HL-60/S4 treated with phorbol 12-myristate 13-acetate at 8.2 ng/mL for 4 days and 3 days (cell line): ENCODE data around the gene PTPRH.

Experiments
- in situ Hi-C: fragments of 300-500 bp; cut with MboI; formaldehyde crosslinking; loops from 2 replicates; pipeline ENCODE4 v1.15.0; 2022; ENCODE audit warnings: low sequenced_read_pairs

PTPRH gene

GRCh38 chr19:55208880-55209692 lies at the start of gene PTPRH:
Gene PTPRH (minus strand): TSS chr19:55209501. CDS start chr19:55209433, 68 bp downstream.
- in situ Hi-C loops: no loop called here

- in situ Hi-C loops: no loop called here
Measured at GRCh38 chr19:55258476-55258827, 49.2 kb upstream of the PTPRH start.

DNA sequence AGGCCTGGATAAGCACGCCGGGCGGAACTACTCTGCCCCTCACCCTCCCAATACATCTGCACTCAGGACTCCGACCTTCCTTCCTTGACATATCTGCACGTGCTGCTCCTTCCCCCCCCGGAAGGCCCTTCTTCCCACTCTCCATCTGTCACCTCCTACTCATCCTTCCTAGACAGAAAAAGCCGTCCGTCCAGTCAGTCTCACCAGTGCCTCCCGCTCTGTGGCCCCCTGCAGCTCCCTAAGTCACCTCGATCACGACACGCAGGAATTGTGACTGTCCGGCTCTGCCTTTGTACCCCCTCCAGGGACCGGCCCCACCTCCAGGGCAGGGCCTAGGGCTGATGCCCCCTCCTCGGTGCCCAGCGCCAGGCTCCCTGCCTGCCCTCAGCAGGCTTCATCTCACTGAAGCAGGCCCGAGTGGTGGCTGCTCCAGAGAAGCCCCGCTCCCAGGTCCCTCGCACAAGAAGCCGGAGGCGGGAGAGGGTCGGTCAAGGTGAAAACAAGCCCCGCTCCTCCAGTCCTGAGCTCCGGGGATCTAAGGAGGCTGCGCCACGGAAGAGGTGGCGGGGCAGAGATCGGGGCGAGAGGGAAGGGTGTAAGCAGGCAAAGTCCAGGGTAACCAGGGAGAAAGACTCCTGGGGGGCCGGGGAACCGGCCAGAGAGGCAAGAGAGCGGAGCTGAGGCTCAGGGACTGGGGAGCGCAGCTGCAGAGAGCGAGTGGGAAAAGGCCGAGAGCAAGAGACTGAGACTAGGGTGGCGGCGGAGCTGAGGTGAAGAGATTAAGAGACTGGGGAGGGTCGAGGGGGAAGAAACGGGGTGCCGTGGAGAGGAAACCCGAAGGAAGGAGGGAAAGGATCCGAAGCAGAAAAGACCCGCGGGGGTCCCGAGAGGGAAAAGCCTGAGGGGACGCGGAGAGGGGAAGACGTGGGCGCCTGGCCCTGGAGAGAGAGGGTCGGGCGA lies 48.4 kb upstream of the PTPRH start:
- in situ Hi-C loops: no loop called here

DNA sequence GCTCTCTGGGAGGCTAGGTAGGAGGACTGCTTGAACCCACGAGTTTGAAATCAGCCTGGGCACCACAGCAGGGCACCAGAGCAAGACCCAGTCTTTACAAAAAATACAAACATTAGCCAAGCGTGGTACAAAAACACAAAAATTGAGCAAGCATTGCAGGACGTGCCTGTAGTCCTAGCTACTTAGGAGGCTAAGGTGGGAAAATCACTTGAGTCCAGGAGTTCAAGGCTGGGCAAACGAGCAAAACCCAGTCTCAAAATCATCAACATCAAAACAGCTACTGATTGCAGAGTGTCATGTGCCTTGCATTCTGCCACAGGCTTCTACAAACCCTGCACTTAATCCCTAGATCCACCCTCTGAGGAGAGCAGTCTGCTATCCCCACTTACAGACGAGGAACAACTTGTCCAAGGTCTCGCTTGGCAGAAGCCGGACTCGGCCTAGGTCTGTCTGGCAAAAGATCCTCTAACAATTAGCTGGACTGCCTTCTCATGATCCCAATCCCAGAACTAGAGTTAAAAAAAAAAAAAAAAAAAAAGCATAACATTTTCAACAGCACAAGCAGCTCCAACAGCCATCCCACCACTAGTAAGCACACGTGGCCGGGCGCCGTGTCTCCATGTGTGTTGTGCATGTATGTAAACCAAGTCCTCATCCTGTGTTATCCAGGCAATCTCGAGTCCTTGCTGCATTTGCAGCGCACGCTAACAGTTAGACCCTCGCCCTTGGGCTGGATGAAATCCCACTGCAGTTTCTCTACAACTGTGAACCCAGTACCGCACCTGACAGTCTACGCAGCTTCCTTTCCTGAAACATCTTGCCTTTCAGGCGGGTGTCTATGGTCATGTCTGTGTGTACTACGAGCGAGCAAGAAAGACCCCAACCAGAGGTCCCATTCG lies 47.5 kb upstream of the PTPRH start:
- in situ Hi-C loops: no loop called here

GRCh38 chr19:55255618-55256423 lies 46.5 kb upstream of the PTPRH start:
- in situ Hi-C loops: no loop called here

- in situ Hi-C loops: no loop called here
Measured at GRCh38 chr19:55254625-55254977, 45.3 kb upstream of the PTPRH start.

DNA sequence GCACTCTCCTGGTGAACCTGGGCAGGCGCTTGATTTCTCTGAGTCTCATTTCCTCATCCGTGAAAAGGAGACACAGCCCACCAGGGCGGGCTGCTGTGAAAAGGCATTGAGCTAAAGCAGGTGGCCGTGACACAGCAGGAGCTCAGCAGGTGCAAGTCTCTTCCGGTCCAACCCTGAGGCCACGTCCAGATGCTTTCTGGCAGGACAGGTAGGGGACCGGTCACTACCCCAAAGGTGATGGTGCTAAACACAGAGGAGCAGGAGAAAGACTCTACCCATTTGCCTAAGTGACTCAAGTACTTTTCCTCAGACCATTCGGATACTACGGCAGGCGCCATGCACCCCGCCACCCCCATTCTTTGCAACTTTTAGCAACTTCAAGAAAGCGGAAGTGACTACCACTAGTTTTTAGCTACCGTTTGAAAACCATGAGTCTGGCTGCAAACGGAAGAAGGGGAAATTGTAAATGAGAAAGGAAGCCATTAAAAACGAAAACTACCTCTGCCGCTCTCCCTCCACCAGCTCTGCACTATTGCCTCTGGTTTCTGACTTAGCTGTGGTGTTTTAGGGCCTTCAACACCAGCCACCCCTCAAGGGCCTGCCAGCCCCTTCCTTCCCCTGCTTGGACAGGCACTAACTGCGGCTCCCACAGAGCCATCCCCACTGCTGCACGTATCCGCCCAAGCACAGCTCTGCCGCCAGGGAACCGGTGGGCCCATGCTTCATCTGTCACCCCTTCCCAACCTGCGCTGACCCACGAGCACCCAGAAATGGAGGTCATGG lies 44.7 kb upstream of the PTPRH start:
- in situ Hi-C loops: no loop called here

DNA sequence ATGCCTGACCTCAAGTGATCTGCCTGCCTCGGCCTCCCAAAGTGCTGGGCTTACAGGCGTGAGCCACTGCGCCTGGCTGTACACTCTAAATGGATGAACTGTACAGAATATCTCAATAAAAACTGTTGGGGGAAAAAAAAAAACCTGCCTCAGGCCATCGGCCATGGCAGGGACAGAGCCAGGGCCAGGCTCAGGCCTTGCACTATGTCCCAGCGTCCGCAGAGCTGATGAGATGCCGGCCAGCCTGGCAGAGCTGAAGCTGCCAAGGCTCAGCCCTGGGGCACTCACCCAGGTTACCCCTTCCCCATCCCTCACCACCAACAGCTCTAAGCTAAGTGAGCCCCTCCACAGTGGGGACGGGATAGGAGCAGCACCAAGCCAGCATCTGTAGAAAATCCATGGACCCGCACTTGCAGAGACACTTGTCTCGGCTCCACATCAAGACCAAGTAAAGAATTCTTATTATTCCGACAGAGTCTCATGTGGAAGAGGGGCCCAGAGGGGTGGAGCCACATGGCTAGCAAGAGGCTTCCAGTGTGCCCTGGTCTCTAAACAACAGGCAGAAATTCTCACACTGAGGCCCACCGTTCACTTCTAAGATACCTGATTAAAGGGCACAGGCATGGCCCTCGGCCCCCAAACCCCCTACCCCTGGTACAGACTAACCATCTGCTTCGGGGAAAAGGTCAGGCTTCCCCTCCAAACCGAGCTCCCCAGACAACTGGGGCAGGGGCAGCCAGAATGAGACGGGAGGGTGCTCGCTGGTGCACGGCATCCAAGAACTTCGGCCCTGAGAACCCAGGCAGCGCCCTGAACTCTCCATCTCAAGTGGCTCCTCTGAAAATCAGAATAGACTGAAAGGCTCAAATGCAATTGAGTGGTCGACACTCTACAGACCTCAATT lies 43.7 kb upstream of the PTPRH start:
- in situ Hi-C loops: no loop called here

DNA sequence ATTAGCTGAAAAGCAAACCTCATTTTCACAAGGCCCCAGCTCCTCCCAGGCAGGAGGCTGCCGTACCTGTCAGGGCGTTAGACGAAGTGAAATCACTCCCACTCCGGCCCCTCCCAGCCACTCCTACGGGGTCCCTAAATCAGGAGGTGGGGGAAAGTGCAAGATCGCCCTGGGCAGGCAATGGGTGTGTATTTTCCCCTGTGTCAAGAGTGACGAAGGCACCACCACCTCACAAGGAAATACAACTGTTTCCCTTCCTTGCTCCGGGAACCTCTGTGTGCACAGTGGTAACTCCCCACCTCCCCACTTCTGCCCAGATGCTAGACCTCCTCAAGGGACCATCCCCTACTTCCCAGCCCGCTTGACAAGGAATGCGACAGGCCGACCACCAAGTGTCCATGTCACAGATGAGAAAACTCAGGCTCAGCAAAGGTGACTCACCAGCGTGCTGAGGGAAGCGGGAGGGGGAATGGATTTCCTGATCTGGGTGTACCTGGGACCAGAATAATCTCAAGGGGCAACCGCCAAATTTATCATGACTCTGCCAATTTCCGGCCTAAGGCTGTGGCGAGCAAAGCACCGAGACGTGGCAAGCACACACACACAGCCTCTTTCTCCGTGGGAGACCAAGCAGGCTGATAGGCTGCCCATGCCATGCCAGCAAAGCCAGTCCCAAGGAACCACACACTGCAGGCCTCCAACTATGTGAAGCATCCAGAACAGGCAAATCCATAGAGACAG lies 42.2 kb upstream of the PTPRH start:
- in situ Hi-C loops: no loop called here

DNA sequence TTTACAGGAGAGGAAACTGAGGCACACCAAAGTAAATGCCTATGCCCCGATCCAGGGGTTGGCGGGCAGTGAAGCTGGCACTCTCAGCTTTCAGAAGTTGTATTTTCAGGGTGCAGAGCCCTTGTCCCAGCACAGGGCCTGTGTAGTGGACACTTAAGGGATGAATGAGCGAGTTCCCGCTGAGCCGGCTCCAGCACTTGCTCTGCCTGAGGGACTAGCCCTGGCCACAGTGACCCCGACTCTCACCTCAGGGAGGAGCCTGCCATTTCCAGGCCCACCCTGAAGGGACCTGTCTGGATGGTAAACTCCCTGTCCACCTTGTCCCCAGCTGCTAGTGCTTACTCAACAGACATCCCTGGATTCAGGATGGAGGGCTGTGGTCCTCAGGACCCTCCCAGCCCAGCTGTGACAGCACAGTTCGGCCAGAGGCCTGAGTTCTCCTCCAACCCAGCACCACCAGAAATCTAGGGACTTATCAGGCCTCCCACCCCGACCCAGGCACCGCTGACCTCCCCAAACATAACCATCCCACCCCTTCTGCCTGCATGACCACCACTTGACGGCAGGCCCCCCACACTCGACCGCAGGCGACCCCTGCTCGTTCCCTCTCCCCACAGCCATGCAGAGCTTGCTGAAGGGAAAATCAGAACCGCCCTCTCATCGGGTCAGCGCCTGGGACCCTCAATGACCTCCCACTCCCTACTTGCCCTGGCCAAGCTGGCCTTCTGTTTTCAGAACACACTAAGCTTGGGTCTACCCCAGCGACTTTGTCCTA lies 41.1 kb upstream of the PTPRH start:
- in situ Hi-C loops: no loop called here

DNA sequence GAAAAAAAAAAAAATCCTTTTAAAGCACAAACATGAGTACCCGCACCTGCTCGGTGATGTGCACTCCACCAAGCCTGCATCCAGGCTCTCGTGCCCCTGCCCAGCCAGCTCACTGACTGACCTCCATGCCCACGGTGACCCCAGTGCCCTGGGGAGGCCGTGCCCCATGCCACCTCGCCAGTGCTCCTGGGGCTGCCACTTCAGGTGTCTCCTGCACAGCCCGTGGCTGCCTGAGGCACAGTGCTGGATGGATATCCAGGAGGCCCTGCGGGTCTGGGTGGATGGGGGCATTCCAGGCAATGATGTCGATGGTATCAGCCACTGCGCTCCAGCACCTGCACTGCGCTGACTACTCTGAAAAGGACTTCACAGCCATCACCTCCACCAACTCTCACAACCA lies 40.5 kb upstream of the PTPRH start:
- in situ Hi-C loops: no loop called here

DNA sequence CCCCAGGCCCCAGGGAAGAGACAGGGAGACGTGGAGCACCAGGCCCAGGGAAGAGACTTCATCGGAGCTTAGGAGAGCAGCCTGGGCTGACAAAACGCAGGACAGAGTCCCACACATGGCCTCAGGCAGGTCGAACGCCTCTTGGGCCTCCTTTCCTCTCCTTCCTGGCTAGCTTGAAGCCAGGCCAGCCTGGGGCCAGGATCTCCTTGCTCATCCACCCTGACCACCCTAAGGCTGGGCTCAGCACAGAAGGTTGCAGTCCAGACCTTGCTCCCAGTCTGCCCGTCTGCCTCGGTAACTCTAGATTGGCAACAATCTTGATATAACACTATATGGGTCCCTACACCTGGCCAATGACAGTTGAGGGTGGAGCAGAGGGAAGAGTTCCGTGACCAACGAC lies 39.4 kb upstream of the PTPRH start:
- in situ Hi-C loops: no loop called here

GRCh38 chr19:55248166-55248675 lies 38.9 kb upstream of the PTPRH start:
- in situ Hi-C loops: no loop called here

- in situ Hi-C loops: no loop called here
Measured at GRCh38 chr19:55247621-55248099, 38.4 kb upstream of the PTPRH start.

DNA sequence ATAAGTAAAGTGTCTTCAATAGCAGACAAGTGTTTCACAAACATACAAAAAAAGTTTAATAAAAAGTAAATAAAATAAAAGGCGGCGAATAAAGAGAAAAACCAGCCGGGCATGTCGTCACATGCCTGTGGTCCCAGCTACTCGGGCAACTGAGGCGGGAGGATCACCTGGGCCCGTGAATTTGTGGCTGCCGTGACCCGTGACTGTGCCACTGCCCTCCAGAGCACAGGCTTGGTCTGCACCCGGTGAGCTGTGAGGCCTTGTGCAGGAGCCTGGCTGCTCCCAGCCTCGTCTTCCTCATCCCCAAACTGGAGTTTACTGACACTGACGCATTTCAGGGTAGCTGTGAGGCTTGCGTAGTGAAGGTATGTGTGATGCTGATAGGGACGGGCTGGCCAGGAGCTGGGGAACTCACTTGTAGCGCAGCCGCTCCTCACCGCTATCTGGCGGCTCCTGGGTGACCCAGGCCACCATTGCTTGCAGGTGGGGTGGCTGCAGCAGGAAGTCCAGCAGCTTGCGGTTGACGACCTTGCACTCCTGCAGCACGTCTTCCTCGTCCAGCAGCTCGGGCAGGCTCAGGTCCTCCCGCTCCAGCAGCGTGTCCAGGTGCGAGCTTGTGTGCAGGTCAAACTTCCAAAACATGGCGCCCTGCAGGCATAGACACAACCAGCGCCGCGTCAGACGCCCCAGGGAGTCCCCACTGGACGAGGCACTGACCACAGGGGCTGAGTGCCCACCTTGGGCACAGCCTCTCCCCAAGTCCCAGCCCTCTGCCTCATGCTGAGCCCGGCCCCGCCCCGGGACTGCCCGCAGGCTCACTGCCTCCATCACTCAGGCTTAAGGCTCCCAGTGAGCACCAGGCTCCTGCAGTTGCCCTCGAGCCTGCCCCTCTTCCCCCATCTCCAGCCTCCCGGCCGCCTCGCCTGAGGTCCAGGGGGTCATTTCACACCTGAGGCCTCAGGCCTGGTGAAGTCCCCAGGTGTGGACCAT lies 37.5 kb upstream of the PTPRH start:
- in situ Hi-C loops: no loop called here
